Measurements from ENCODE around the gene VMAC. TPM values are rescaled to one million over a fixed set of nuclear protein-coding genes. Genes with fewer than 3 reads are reported as not detected.

VMAC gene
- total RNA-seq, 1 donor from 2014 or later, result 4.6 TPM

DNA sequence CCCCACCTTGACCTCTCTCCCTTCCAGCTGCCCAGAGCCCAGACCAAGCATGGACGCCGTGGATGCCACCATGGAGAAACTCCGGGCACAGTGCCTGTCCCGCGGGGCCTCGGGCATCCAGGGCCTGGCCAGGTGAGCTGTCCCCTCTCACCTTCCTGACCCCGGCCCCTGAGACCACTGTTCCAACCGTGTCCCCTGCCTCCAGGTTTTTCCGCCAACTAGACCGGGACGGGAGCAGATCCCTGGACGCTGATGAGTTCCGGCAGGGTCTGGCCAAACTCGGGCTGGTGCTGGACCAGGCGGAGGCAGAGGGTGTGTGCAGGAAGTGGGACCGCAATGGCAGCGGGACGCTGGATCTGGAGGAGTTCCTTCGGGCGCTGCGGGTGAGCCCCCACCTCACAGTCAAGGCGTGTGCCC lies 9.7 kb downstream of the VMAC start:
- H3K9me3 Mint-ChIP-seq, result no peaks in the 10 kb centered on the region
- no peak overlapping the region for H3K4me3 Mint-ChIP-seq
- no peak overlapping the region for H3K4me2 ChIP-seq

DNA sequence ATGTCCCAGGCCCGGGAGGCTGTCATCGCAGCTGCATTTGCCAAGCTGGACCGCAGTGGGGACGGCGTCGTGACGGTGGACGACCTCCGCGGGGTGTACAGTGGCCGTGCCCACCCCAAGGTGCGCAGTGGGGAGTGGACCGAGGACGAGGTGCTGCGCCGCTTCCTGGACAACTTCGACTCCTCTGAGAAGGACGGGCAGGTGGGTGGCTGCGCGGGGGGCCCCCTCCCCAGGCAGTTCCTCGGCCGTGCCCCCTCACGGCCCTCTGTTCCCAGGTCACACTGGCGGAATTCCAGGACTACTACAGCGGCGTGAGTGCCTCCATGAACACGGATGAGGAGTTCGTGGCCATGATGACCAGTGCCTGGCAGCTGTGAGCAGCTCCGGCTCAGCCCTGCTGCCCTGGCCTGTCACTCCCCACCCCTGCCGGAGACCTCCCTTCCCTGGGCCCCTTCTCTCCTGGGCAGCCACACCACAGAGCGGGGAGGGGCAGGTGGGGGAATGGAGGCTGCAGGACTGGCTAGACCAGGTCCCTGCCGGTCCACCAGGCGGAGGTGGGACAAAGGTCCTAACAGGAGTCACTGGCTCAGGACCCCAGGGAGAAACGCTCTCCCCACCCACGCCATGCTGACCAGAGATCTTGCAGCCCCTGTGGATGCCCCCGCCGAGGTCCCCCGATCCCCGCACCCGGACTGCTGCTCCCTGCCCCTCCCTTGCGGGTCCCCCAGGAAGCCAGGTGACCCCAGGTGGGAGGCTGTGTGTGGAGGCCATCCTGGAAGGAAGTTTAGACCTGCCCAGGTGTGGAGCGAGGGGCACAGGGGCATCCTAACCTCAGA lies 10.5 kb downstream of the VMAC start:
- H3K27me3 Mint-ChIP-seq (ENCODE audit: insufficient read depth, low read depth), result peaks cover 9% of the 10 kb centered on the region
- peaks cover 4% of the 10 kb centered on the region for H3K4me1 Mint-ChIP-seq
- no peak overlapping the region for H3K4me3 Mint-ChIP-seq
- Histone ChIP-seq H3F3A (ENCODE audit: low read depth) (peaks cover 1% of the 10 kb centered on the region), H3K4me1 (no peaks in the 10 kb centered on the region), H3K36me3 (no peaks in the 10 kb centered on the region), H3K27me3 (no peaks in the 10 kb centered on the region), H3K9ac (no peak overlapping the region), H3K79me2 (ENCODE audit: low read depth) (no peaks in the 10 kb centered on the region), H2AFZ (replicated peaks) (no peak overlapping the region), H3K4me2 (no peak overlapping the region), H3K4me3 (no peak overlapping the region), H4K20me1 (ENCODE audit: low read depth) (peaks cover 3% of the 10 kb centered on the region), H3K9me3 (ENCODE audit: low read depth) (no peaks in the 10 kb centered on the region), H3K27ac (no peak overlapping the region)
- H3K9me3 Mint-ChIP-seq, result no peaks in the 10 kb centered on the region
- no peak overlapping the region for H3K27ac Mint-ChIP-seq
- H3K36me3 Mint-ChIP-seq, result no peaks in the 10 kb centered on the region
- TF ChIP-seq EZH2 (IDR thresholded peaks at IDR 0.05), result no peak
- TF ChIP-seq EZH2phosphoT487 (IDR thresholded peaks at IDR 0.05), result no peak
- DNase-seq (ENCODE audit: low spot score), result no peak

More for the DNA sequence above, 9.7 kb downstream of the VMAC start:
- Histone ChIP-seq H3F3A (ENCODE audit: low read depth) (peaks cover 7% of the 10 kb centered on the region), H4K20me1 (ENCODE audit: low read depth) (peaks cover 3% of the 10 kb centered on the region), H3K27me3 (no peaks in the 10 kb centered on the region), H2AFZ (replicated peaks) (no peak overlapping the region), H3K9ac (no peak overlapping the region), H3K27ac (no peak overlapping the region), H3K4me3 (no peak overlapping the region), H3K79me2 (ENCODE audit: low read depth) (no peaks in the 10 kb centered on the region), H3K4me1 (no peaks in the 10 kb centered on the region), H3K9me3 (ENCODE audit: low read depth) (no peaks in the 10 kb centered on the region), H3K36me3 (no peaks in the 10 kb centered on the region)
- Mint-ChIP-seq H3K4me1 (peaks cover 11% of the 10 kb centered on the region), H3K27me3 (ENCODE audit: insufficient read depth, low read depth) (peaks cover 9% of the 10 kb centered on the region), H3K36me3 (no peaks in the 10 kb centered on the region), H3K27ac (no peak overlapping the region)
- DNase-seq (ENCODE audit: low spot score), result no peak
- TF ChIP-seq, protein P1, sequence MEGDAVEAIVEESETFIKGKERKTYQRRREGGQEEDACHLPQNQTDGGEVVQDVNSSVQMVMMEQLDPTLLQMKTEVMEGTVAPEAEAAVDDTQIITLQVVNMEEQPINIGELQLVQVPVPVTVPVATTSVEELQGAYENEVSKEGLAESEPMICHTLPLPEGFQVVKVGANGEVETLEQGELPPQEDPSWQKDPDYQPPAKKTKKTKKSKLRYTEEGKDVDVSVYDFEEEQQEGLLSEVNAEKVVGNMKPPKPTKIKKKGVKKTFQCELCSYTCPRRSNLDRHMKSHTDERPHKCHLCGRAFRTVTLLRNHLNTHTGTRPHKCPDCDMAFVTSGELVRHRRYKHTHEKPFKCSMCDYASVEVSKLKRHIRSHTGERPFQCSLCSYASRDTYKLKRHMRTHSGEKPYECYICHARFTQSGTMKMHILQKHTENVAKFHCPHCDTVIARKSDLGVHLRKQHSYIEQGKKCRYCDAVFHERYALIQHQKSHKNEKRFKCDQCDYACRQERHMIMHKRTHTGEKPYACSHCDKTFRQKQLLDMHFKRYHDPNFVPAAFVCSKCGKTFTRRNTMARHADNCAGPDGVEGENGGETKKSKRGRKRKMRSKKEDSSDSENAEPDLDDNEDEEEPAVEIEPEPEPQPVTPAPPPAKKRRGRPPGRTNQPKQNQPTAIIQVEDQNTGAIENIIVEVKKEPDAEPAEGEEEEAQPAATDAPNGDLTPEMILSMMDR (IDR thresholded peaks at IDR 0.05), result no peak
- TF ChIP-seq EZH2phosphoT487 (IDR thresholded peaks at IDR 0.05), result no peak
- no peak for TF ChIP-seq EZH2 (IDR thresholded peaks at IDR 0.05)

DNA sequence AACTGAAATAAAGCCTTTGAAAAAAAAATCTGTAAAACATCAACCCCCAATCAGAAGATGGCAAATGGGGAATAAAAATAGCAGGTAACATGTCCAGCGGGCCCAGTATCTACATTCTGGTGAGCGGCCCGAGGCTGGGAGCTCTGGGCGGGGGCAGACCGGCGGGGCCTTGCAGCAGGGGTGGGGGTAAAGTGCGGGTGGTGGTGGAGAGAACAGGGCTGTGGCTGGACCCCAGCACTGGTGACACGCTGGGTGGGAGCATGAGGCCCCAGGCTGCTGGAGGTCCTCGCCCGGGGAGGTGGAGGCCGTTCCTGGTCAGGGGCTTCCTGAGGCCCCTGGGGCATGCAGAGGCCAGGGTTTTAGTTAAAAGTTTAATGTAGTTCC lies 11.1 kb downstream of the VMAC start:
- Histone ChIP-seq H3K79me2 (ENCODE audit: low read depth) (no peaks in the 10 kb centered on the region), H4K20me1 (ENCODE audit: low read depth) (peaks cover 3% of the 10 kb centered on the region), H3K4me1 (no peaks in the 10 kb centered on the region), H3K36me3 (no peaks in the 10 kb centered on the region), H3K4me2 (no peak overlapping the region), H3K27ac (no peak overlapping the region), H3K9ac (no peak overlapping the region), H3K27me3 (no peaks in the 10 kb centered on the region), H3F3A (ENCODE audit: low read depth) (no peaks in the 10 kb centered on the region), H3K4me3 (no peak overlapping the region), H2AFZ (replicated peaks) (no peak overlapping the region), H3K9me3 (ENCODE audit: low read depth) (no peaks in the 10 kb centered on the region)
- no peaks in the 10 kb centered on the region for H3K4me1 Mint-ChIP-seq
- H3K27me3 Mint-ChIP-seq (ENCODE audit: insufficient read depth, low read depth), result peaks cover 9% of the 10 kb centered on the region
- TF ChIP-seq EZH2phosphoT487 (IDR thresholded peaks at IDR 0.05) (no peak), EZH2 (IDR thresholded peaks at IDR 0.05) (no peak)
- TF ChIP-seq, protein P1 (IDR thresholded peaks at IDR 0.05), result no peak
- no peak for DNase-seq (ENCODE audit: low spot score)
- no peaks in the 10 kb centered on the region for H3K9me3 Mint-ChIP-seq
- H3K4me3 Mint-ChIP-seq, result no peak overlapping the region
- no peak overlapping the region for H3K27ac Mint-ChIP-seq
- no peaks in the 10 kb centered on the region for H3K36me3 Mint-ChIP-seq

DNA sequence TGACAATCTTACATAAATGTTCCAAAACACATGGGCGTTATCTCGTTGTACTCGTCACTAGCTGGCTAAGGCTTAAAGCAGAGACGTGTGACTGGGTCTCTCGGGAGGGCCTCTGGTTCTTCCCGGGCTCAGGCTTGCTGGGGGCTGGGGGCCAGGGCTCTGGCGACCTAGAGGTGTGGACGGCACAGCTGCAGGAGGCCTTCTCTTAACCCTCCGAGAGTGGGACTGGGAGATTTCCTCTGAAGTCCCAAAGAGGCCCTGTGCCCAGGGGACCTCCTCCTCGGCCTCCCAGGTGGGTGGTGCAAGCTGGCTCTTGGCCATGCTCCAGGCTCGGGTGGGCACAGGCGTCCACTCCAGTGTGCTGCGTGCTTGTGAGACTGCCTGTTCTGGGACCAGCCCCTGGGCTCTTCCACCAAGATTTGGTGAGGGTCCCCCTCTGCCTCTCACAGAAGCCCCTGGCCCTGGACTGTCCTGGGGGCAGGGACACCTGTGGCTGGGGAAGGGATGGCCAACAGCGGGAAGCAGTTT lies 11.6 kb downstream of the VMAC start:
- H3K79me2 ChIP-seq (ENCODE audit: low read depth), result no peaks in the 10 kb centered on the region
- TF ChIP-seq, protein P1 (IDR thresholded peaks at IDR 0.05), result no peak
- TF ChIP-seq EZH2 (IDR thresholded peaks at IDR 0.05) (no peak), EZH2phosphoT487 (IDR thresholded peaks at IDR 0.05) (no peak)
- H3K4me1 ChIP-seq, result no peaks in the 10 kb centered on the region
- no peak overlapping the region for H3K9ac ChIP-seq
- Mint-ChIP-seq H3K27me3 (ENCODE audit: insufficient read depth, low read depth) (peaks cover 9% of the 10 kb centered on the region), H3K27ac (no peak overlapping the region), H3K4me3 (no peak overlapping the region), H3K4me1 (no peaks in the 10 kb centered on the region), H3K36me3 (no peaks in the 10 kb centered on the region), H3K9me3 (no peaks in the 10 kb centered on the region)
- DNase-seq (ENCODE audit: low spot score), result no peak
- no peak overlapping the region for H3K27ac ChIP-seq
- no peaks in the 10 kb centered on the region for H3F3A ChIP-seq (ENCODE audit: low read depth)
- no peak overlapping the region for H3K4me2 ChIP-seq
- H3K27me3 ChIP-seq, result no peaks in the 10 kb centered on the region
- H3K4me3 ChIP-seq, result no peak overlapping the region
- H3K36me3 ChIP-seq, result no peaks in the 10 kb centered on the region
- H3K9me3 ChIP-seq (ENCODE audit: low read depth), result no peaks in the 10 kb centered on the region
- H4K20me1 ChIP-seq (ENCODE audit: low read depth), result peaks cover 3% of the 10 kb centered on the region
- no peak overlapping the region for H2AFZ ChIP-seq (replicated peaks)

All from neural progenitor cell (in vitro differentiated cells).